ENCODE results near the gene ACSL1.
"Not testable (repeated sequence)": the region's sequence is repeated elsewhere in the genome, so short reads cannot be mapped to it uniquely, and the experiment has no call there.

The ACSL1 gene

DNA sequence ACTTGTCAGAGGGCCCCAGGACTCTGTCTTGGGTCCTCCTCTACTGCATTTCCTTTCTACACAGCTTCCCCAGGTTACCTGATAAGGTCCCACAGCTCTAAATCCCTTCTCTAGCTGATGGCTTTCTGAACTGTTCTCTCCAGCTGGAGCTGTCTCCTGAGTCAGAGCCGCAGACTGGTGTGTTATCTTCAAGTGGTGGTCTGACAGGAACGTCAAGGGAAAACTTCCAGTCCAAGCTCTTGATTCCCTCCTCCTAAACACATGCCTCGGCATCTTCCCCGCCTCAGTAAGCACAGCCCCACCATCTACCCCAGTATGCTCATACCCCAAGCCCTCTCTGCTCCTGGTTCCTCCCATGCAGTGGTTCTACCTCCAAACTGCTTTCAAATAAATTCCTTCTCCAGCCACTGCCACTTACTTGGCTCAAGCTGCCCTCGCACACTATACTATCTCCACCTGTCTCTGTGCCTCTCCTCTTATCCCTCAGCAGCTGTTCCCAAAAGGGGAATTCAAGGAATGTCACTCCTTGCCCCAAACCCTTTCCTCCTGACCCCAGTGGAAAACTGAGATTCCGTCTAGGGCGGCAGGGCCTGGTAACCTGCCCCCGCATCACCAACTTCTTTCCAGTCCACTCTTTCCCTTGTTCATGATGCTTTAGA lies 74.7 kb downstream of the ACSL1 start:
- DNase-seq, result no peak

DNA sequence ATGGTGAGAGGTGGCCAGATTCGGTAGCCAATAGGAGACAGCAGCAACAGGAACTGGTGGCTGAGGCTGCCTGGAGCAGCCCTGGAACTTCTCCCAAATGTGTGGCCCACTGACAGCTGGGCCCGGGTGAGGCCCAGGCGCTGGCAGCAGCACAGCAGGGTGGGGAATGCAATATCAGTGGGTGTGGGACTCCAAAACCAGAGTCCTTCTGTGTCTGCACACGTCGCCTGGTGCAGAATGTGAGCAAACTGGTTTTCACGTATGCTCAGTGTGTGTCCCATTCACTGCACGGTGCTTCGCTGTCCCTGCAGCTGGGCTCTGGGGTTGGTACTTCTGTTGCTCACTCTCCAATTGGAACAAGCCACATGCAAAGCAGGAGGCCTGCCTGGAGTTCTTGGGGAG lies 77.5 kb downstream of the ACSL1 start:
- DNase-seq, result no peak

DNA sequence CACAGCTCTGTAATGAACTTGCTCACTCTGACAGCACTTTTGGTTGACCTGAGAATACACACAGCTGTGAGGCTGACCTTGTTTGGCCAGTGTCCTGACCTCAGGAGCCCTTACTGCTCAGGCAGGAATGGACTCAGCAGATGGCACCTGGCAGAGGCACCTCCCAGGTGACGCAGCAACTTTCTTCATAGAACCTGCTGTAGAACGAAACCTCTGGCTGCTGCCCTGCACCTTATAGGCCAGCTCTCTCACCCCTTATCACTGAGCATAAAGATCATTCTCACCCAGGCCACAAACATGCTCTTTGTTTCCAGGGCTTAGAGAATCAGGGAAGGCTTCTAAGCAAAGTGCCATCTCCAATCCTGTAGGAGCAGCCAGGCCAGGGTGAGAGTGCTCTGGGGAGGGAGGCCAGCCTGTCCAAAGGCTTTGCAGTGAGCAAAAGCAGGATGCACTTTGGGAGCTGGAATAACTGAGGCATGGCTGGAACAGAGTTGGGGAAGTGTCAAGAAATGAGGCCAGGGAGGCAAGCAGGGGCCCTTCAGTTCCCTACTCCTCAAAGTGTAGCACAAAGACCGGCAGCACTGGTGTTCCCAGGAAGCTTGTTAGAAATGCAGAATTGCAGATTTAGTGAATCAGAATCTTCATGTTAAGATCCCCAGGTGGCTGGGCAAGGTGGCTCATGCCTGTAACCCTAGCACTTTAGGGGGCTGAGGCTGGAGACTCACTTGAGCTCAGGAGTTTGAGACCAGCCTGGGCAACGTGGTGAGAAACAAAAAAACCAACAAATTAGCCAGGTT lies 78.5 kb downstream of the ACSL1 start:
- no peak for DNase-seq

DNA sequence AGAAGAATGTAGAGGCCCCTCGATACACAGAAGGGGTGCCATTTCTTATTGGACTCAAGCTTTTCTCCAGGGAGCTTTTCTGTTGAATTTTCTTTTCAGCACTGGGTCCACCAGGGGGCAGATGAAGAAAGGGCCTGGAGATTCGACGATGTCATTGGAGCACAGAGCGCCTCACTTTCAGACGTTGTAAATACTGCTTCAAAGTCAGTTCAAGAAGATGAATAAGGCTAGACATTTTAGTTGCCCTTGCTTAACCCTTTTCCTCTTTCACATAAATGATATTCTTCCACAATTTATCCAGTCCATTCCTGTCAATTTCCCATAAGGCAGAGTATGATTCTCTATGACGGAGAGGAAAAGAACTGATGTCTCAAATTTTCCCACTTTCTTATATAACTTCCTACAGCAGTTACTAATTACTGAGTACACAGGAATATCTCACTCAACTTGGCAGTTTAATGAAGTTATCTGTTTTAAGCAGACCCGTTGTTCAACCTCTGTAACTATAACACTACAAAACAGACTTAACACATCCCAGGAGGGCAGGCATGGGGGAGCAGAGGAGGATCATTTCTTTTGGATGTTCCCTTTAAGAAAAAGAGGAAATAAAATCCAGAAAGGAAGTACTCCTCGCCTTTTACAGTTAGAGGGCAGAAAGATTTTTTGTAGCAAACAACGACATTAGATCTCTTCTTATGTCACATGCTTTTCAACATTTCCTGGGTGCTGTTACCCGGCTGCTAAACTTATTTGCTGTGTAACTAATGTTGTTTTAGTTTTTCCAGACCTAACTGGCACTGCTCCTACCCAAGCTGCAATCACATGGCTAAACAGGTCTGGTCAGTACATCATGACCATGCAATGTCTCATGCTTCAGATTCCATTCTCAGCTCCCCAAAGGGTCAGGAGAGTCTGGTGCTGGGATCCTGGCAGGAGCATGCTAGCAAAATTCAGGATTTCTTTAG lies 79.7 kb downstream of the ACSL1 start:
- peak; percentile 63 to 65 for DNase-seq

DNA sequence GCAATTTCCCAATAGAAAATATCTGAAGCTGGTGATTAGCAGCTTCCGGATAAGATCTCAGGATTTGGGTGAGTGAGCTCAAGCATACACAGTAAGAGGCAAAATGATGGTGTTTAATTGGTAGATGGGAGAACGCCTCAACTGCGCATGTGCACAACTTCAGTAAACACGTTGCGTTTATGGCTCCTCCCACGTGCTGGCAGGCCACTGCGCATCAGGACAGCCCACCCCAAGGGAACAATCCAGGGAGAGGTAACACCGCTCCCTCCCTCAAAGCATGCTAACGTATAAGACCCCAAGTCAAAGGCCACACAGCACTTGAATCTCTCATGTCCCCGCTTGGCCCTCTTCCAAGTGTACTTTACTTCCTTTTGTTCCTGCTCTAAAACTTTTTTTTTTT lies 81.5 kb downstream of the ACSL1 start:
- DNase-seq, result no peak

DNA sequence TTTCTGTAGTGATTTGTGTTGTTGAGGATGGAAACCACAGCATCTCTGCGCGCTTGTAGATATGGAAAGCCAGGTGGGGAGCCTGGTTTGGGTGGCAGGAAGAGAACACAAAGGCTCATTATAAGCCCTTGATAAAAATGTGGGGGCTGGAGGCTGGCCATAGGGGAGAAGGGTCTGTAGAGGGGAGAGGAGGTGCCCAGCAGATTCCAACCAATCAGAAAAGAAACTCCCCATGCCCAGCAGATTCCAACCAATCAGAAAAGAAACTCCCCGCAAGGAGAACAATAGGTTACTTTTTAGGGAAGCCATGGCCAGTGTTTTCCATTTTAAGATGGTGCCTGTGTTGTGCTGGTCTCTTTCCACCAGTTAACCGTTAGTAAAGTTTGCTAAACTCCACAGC lies 82.1 kb downstream of the ACSL1 start:
- no peak for DNase-seq

DNA sequence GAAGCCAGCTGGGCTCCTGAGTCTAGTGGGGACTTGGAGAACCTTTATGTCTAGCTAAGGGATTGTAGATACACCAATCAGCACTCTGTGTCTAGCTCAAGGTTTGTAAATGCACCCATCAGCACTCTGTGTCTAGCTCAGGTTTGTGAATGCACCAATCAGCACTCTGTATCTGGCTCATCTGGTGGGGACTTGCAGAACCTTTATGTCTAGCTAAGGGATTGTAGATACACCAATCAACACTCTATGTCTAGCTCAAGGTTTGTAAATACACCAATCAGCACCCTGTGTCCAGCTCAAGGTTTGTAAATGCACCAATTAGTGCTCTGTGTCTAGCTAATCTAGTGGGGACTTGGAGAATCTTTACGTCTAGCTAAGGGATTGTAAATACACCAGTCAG lies 84.1 kb downstream of the ACSL1 start:
- not testable (repeated sequence) for DNase-seq

DNA sequence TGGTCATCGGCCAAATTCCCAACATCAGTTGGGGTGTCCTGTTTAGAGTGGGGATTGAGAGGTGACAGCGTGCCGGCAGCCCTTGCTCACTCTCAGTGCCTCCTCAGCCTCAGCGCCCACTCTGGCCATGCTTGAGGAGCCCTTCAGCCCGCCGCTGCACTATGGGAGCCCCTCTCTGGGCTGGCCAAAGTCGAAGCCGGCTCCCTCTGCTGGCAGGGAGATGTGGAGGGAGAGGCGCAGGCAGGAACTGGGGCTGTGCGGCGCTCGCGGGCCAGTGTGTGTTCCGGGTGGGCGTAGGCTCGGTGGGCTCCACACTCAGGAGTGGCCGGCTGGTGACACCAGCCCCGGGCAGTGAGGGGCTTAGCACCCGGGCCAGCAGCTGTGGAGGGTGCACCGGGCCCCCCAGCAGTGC lies 84.8 kb downstream of the ACSL1 start:
- DNase-seq, result no peak

DNA sequence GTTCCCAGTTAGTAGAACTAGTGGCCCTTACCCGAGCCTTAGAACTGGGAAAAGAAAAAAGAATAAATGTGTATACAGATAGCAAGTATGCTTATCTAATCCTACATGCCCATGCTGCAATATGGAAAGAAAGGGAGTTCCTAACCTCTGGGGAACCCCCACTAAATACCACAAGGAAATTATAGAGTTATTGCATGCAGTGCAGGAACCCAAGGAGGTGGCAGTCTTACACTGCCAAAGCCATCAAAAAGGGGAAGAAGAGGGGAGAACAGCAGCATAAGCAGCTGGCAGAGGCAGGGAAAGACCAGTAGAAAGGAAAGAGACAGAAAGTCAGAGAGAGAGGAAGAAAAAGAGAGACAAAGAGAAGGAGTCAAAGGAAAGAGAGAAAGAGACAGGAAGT lies 86.2 kb downstream of the ACSL1 start:
- DNase-seq, result not testable (repeated sequence)

DNA sequence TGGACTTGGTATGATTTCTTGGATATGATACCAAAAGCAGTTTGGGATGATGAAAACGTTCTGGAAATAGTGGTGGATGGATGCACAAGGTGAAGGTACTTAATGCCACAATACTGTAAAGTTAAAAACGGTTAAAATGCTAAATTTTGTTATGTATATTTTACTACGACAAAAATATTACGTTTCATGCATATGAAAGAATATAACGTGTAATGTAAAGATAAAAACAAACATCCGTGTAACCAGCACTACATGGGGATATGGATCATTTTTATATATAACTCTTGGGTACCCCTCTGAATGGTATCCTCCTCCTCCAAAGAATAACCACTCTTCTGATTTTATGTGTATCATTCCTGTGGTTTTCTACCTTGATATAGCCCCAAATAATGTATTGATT lies 91.0 kb downstream of the ACSL1 start:
- no peak for DNase-seq

DNA sequence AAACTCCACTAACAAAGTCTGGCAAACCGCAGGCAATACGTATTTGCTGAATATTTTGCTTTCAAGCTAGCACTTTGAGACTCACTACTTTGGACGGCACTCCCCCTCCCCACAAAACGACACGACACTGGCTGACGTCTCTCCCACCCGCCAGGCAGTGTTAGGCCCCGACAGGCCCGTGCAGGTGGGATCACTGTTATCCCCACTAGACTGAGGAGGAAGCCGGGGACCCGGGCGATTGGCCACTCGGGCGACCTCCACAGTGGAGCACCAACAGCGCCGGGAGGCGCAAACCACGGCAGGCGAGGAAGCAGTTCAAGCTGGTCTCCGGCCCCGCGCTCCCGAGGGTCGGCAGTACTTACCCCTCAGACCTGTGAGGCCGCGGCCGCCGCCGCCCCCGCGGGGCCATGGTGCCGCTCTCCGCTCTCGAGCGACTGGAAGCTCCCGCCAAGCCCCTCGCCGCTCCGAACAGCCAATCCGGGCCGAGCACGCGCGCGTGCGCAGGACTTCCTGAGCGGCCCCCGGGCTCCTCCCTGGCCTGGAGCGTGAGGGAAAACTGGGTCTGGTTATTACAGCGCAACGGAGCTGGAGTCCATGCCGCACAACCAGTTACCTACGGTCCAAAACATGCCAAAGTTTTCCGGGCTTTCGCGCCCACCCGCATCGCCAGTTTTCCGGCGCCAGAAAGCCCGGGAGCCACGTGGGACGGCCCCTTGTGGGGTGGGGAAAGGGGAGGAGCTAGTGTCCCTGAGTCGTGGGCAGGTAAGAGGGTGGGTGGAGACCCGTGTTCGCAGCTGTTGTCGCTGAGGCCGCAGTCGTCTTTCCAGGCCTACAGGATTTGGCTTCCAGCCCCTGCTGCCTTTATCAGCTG lies 91.9 kb downstream of the ACSL1 start, which contains the start of gene CENPU:
CENPU (minus strand) TSS at position 443 of the 871 bp plus-strand sequence; CDS start at position 409, 34 bp downstream.
- DNase-seq, result peak; percentile 92 to 94

DNA sequence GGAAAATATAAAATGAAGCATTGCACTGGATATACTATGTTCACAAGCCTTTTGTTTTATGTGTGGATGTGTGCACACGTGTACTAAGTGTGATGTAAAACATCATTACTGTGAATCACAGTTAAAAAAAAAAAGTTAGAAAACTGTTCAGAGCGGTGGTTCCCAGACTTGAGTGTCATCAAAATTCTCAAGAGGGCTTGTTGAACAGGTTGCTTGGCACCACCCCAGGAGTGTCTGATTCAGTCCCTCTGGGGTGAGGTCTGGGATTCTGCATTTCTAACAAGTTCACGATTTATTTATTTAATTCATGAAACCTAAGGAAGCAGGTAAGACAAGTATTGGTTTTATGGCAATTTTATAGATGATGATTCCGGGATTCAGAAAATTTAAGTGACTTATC lies 93.6 kb downstream of the ACSL1 start:
- DNase-seq, result no peak

DNA sequence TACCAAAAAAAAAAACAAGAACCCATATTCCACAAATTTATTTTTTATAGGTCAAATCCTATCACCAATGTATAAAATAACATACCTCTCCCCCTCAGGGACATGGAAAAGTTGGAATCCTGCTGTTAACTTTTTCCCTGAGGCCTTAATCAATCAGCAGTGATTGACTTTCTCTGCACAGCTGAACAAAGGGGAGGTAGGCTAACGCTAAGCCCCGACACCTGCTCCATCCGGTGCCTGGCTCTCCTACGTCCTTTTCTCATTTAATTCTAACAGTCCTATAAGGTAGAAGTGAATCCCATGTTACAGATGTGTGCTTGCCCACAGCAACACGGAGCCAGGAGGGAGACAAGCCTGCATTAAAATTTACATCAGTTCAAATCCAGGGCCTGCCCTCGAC lies 94.7 kb downstream of the ACSL1 start:
- no peak for DNase-seq

DNA sequence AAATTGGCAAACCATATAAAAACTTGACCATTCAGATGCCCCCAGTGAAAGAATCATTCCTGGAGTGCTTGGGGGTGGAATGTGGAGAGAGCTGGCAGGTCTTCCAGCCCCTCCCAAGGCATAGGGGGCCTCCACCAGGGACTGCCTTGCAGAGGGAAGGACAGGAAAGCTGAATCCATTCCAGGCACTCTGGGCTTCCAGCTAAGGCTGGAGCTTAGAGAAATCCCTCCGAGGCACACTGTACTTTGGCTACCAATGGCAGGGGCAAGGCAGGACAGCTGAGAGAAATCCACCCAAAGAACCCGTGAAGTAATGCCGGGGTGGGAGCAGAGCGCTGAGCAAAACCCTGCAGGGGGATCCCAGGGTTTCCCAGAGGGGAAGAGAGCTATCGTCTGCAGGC lies 95.8 kb downstream of the ACSL1 start:
- no peak for DNase-seq

DNA sequence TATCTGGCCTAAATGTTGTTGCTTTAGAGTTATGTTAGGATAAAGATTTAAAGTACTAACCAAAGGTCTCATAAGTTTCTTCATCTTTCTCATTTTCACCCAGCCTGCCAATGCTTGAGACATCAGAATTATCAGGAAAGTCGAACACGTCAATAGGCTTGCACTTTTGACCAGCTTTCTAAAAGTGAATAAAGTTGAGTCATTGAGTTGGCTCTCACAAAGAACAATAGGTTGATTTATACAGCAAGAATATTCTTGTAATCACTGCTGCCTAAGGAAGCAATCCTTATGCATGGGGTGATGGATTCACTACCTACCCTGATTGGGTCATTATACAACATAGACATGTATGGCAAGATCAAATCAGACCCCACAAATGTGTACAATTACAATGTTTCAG lies 96.9 kb downstream of the ACSL1 start:
- DNase-seq, result no peak

DNA sequence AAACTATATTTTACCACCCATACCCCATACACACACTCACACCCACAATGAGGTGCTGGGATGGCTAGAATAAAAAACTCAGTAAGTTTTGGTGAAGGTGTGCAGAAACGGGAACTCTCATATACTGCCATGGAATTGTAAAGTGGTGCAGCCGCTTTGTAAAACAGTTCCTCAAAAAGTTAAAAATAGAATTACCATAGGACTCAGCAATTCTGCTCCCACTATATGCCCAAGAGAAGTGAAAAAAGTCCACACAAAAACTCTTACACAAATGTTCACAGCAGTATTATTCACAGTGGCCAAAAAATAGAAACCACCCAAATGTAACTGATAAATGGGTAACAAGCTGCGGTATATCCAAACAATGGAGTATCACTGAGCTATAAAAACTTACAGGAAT lies 98.3 kb downstream of the ACSL1 start:
- no peak for DNase-seq

DNA sequence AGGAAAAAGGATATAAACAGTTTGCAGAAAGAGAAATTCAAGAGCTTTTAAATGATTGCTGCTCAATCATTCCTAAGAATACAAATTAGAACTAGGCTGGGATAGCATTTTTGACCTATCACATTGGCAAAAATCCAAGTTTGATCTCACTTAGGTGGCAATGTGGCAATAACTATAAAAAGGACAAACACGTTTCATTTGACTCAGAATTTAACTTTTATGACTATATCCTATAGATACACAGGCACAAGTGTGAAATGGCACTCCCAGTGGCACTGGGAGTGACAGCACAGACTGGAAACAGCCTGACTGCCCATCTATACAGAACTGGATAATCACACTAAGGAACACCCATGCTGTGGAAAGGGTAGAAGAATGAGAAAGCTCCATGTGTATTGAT lies 103.0 kb downstream of the ACSL1 start:
- DNase-seq, result no peak

DNA sequence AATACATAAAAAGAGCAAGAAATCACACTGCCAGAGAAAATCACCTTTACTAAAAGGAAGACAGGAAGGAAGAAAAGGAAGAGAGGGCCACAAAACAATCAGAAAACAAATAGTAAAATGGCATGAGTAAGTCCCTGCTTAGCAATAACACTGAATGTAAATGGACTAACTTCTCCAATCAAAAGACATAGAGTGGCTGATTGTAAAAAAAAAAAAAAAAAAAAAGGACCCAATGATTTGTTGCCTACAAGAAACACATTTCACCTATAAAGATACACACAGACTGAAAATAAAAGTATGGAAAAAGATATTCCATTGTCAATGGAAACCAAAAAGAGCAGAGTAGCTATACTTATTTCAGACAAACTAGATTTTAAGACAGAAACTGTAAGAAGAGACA lies 104.5 kb downstream of the ACSL1 start:
- DNase-seq, result no peak

DNA sequence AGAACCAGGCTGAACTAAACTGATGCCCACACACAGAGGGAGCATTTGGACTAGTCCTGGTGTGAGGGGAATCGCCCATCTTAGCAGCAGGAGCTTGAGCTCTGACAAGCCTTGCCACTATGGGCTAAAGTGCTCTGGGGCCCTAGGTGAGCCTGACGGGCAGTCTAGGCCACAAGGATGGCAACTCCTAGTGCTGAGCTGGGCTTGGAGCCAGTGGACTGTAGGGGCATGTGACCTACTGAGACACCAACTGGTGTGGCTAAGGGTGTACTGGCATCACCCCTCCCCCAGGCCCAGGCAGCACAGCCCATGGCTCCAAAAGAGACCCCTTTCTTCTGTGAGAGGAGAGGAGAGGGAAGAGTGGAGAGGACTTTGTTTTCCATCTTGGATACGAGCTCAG lies 106.4 kb downstream of the ACSL1 start:
- DNase-seq, result no peak

DNA sequence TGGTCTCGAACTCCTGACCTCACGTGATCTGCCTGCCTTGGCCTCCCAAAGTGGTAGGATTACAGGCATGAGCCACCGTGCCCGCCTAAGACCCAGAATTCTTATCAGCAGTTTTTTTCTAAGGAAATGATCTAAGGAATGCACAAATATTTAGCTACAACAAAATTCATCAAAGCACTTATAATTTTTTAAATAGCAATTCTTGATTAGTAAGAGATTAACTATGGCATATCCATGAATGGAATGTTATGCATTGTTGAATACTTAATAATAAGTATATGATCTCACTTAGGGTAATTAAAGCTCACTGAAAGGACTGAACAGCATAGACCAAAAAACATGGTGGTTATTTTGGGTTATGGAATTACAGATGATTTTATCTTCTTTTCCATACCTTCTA lies 110.2 kb downstream of the ACSL1 start:
- no peak for DNase-seq

DNA sequence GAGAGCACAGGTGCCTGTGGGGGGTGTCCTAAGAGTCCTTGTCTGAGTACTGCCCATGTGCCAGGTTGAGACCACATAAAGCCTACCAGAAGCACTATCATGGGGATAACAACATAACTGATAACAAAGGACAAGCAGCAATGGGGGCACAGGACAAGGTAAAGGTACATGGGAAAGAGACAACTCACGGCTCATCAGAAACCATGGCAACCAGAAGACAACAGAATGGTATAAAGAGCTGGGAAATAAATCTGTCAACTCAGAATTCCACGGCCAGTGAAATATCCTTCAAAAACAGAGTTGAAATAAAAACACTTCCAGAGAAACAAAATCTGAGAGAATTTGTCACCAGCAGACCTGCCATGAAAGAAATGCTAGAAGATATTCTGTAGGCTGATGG lies 111.9 kb downstream of the ACSL1 start:
- DNase-seq, result no peak

DNA sequence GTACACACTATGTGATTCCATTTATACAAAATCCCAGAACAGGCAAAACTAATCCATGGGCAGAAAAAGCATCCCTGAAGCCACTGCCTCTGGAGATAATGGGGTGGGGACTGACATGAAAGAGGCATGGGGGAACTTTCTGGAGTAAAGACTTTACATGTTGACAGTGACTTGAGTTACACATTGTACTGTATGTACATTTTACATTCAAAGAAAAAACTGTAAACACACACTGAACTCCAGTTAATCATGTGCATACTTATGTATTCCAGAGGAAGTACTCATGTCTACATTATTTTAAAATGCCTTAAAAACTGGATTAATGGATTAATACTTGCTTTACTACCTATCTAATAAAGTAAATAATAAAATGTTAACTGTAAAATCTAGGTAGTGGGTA lies 113.4 kb downstream of the ACSL1 start:
- no peak for DNase-seq

Measured in stimulated activated CD4-positive, alpha-beta T cell treated with anti-CD3 and anti-CD28 coated beads, Interleukin-2, amount 100 ng/mL, for 48 hours (primary cell).